ENCODE data around the gene THNSL1. TPM values are rescaled to one million over a fixed set of nuclear protein-coding genes. Genes with fewer than 3 reads are reported as not detected.

Gene THNSL1
- total and polyA plus RNA-seq, 2 of the 13 experiments (the other 11 are each of a cell fraction or from before 2014, with no cell fraction given) = 1.3 to 3.8 TPM

- TF ChIP-seq SOX6 (IDR thresholded peaks at IDR 0.05) (no peak), SOX6 (CRISPR knock-in tag; IDR thresholded peaks at IDR 0.05) (peak; percentile 58), CCDC6 (CRISPR knock-in tag; IDR thresholded peaks at IDR 0.05) (peak; percentile 87; the same call in 1 of the 2 replicates), ZNF569 (CRISPR knock-in tag; IDR thresholded peaks at IDR 0.05; ENCODE audit: borderline replicate concordance) (peak; percentile 88; the same call in 1 of the 2 replicates), SMARCE1 (IDR thresholded peaks at IDR 0.05; ENCODE audit: borderline replicate concordance) (no peak), MEIS2 (CRISPR knock-in tag; IDR thresholded peaks at IDR 0.05) (peak; percentile 89), GLMP (CRISPR knock-in tag; IDR thresholded peaks at IDR 0.05; ENCODE audit: borderline replicate concordance) (no peak), ZNF674 (CRISPR knock-in tag; IDR thresholded peaks at IDR 0.05; ENCODE audit: low read depth) (no peak; the same call in 1 of the 2 replicates), HOXD1 (CRISPR knock-in tag; IDR thresholded peaks at IDR 0.05) (peak; percentile 94; the same call in 1 of the 2 replicates), ZNF782 (CRISPR knock-in tag; IDR thresholded peaks at IDR 0.05; ENCODE audit: borderline replicate concordance) (peak; percentile 81; the same call in 1 of the 2 replicates), ZNF724P (CRISPR knock-in tag; IDR thresholded peaks at IDR 0.05; ENCODE audit: borderline replicate concordance) (peak; percentile 95), GPN1 (CRISPR knock-in tag; IDR thresholded peaks at IDR 0.05; ENCODE audit: borderline replicate concordance) (no peak; the same call in 1 of the 2 replicates), SRSF4 (IDR thresholded peaks at IDR 0.05; ENCODE audit: low read depth, low read length, poor library complexity, severe bottlenecking) (no peak), NFE2L2 (IDR thresholded peaks at IDR 0.05; ENCODE audit: low read length) (no peak), ATM (IDR thresholded peaks at IDR 0.05; ENCODE audit: borderline replicate concordance) (no peak), GTF3A (CRISPR knock-in tag; conservative IDR thresholded peaks at IDR 0.05) (no peak)
- TF ChIP-seq, protein P1, sequence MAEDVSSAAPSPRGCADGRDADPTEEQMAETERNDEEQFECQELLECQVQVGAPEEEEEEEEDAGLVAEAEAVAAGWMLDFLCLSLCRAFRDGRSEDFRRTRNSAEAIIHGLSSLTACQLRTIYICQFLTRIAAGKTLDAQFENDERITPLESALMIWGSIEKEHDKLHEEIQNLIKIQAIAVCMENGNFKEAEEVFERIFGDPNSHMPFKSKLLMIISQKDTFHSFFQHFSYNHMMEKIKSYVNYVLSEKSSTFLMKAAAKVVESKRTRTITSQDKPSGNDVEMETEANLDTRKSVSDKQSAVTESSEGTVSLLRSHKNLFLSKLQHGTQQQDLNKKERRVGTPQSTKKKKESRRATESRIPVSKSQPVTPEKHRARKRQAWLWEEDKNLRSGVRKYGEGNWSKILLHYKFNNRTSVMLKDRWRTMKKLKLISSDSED (CRISPR knock-in tag; IDR thresholded peaks at IDR 0.05) = peak; percentile 80; the same call in 1 of the 2 replicates
- TF ChIP-seq, protein P2, sequence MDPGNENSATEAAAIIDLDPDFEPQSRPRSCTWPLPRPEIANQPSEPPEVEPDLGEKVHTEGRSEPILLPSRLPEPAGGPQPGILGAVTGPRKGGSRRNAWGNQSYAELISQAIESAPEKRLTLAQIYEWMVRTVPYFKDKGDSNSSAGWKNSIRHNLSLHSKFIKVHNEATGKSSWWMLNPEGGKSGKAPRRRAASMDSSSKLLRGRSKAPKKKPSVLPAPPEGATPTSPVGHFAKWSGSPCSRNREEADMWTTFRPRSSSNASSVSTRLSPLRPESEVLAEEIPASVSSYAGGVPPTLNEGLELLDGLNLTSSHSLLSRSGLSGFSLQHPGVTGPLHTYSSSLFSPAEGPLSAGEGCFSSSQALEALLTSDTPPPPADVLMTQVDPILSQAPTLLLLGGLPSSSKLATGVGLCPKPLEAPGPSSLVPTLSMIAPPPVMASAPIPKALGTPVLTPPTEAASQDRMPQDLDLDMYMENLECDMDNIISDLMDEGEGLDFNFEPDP (CRISPR knock-in tag; conservative IDR thresholded peaks at IDR 0.05) = 0 out of 2 replicates have a peak, but pooled peaks have one; percentile 77
- TF ChIP-seq, protein P3, sequence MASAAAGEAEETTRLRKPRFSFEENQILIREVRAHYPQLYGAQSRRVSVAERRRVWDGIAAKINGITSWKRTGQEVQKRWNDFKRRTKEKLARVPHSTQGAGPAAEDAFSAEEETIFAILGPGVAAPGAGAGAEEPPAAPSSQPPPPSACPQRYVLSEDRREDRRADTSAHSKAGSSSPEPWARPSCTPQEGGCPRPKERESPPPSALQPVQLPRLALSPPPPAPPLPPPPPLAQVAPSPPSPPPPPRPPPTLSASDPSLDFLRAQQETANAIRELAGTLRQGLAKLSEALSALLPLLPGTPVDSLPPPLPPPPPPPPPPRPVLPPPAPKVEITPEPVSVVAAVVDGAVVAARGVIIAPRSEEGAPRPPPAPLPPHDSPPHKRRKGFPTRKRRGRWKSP (CRISPR knock-in tag; IDR thresholded peaks at IDR 0.05) = peak; percentile 92
These were observed at the start of gene THNSL1 (continued) for GRCh38 chr10:25016376-25017153.
